GM21367 (cell line): Measurements from ENCODE around the gene SATB2.

Experiments
- ATAC-seq: cut with Tn5 transposase; IDR thresholded peaks from one replicate; pipeline ENCODE4 v1.9.1; 2021; ENCODE audit not compliant: unreplicated experiment

Gene SATB2

GRCh38 chr2:199457147-199458008 is at the start of gene SATB2:
Gene SATB2, minus strand, starts transcription at chr2:199457939. Its CDS starts 1,902 bp downstream, at chr2:199456037.
- no peak for ATAC-seq

- no peak for ATAC-seq
Observed at GRCh38 chr2:199505755-199506403, 48.1 kb upstream of the SATB2 start.

GRCh38 chr2:199503148-199503547 is 45.4 kb upstream of the SATB2 start:
- ATAC-seq, result no peak

GRCh38 chr2:199499005-199499404 is 41.3 kb upstream of the SATB2 start:
- no peak for ATAC-seq

- ATAC-seq, result no peak
Observed at GRCh38 chr2:199495147-199495546, 37.4 kb upstream of the SATB2 start.

GRCh38 chr2:199490049-199490448 is 32.3 kb upstream of the SATB2 start:
- no peak for ATAC-seq

GRCh38 chr2:199488772-199489400 is 31.1 kb upstream of the SATB2 start:
- ATAC-seq, result peak; percentile 68

- peak; percentile 54 for ATAC-seq
Observed at GRCh38 chr2:199485732-199486335, 28.1 kb upstream of the SATB2 start.

GRCh38 chr2:199484927-199485326 is 27.2 kb upstream of the SATB2 start:
- ATAC-seq, result no peak

GRCh38 chr2:199480966-199481365 is 23.2 kb upstream of the SATB2 start:
- ATAC-seq, result no peak

- ATAC-seq, result no peak
Observed at GRCh38 chr2:199477277-199477834, 19.6 kb upstream of the SATB2 start.

GRCh38 chr2:199471443-199472057 is 13.8 kb upstream of the SATB2 start:
- peak; percentile 91 for ATAC-seq

- ATAC-seq, result no peak
Observed at GRCh38 chr2:199470672-199471442, 13.1 kb upstream of the SATB2 start.

- ATAC-seq, result no peak
Observed at GRCh38 chr2:199470361-199470671, 12.6 kb upstream of the SATB2 start.

- ATAC-seq, result no peak
Observed at GRCh38 chr2:199469514-199470360, 12.0 kb upstream of the SATB2 start.

GRCh38 chr2:199468561-199469513 is 11.1 kb upstream of the SATB2 start:
- ATAC-seq, result no peak

- no peak for ATAC-seq
Observed at GRCh38 chr2:199467066-199467822, 9.5 kb upstream of the SATB2 start.
